Loucy (cell line): ENCODE data around the gene PCDHGA9.
"Not testable (repeated sequence)": the region's sequence is repeated elsewhere in the genome, so short reads cannot be mapped to it uniquely, and the experiment has no call there.

Source experiments
- CTCF ChIP-seq: fragments of 200-600 bp; sonication (generic); conservative IDR thresholded peaks from 2 replicates; pipeline ENCODE4 v1.5.1; 2014; ENCODE audit warnings: mild to moderate bottlenecking, antibody characterized with exemption, low read length
- EZH2phosphoT487 ChIP-seq: fragments of 200-600 bp; IDR thresholded peaks from 2 replicates; pipeline ENCODE4 v1.6.1; 2018; ENCODE audit warnings: antibody characterized with exemption, mild to moderate bottlenecking, moderate library complexity, borderline replicate concordance

GRCh38 chr5:141432308-141432707 is 29.7 kb downstream of the PCDHGA9 start:
- not testable (repeated sequence) for TF ChIP-seq CTCF, EZH2phosphoT487
